DND-41 (cell line): ENCODE results near the gene OR2B2.
"Not testable (repeated sequence)": the region's sequence is repeated elsewhere in the genome, so short reads cannot be mapped to it uniquely, and the experiment has no call there.

Source experiments
- ATAC-seq: fragments of 200-7000 bp; cut with Tn5 transposase; 3 replicates; pipeline ENCODE4 v1.9.1; 2021; ENCODE audit warnings: low read depth; ENCODE audit not compliant: insufficient read depth
- DNase-seq: peaks from one replicate; pipeline ENCODE4 v3.0.0-alpha.2; 2020
- H2AFZ ChIP-seq: 2 replicates; pipeline ENCODE4 v1.6.0; 2012; ENCODE audit warnings: low read depth, low read length
- H3K27ac ChIP-seq: 2 replicates; pipeline ENCODE4 v1.5.1; 2012; ENCODE audit warnings: low read length, inconsistent platforms
- H3K27me3 ChIP-seq: fragments of 200-600 bp; sonication (generic); 2 replicates; pipeline ENCODE4 v1.6.0; 2012; ENCODE audit warnings: low read length, mild to moderate bottlenecking, inconsistent platforms; ENCODE audit not compliant: insufficient read depth, poor library complexity
- H3K36me3 ChIP-seq: 2 replicates; pipeline ENCODE4 v1.5.1; 2012; ENCODE audit warnings: low read length, inconsistent platforms; ENCODE audit not compliant: insufficient read depth
- H3K4me1 ChIP-seq: 2 replicates; pipeline ENCODE4 v1.5.1; 2012; ENCODE audit warnings: mild to moderate bottlenecking, low read length; ENCODE audit not compliant: insufficient read depth
- H3K4me2 ChIP-seq: 2 replicates; pipeline ENCODE4 v1.6.0; 2012; ENCODE audit warnings: mild to moderate bottlenecking, moderate library complexity, low read length, inconsistent platforms; ENCODE audit not compliant: insufficient read depth
- H3K4me3 ChIP-seq, 2 experiments: fragments of 200-600 bp in 1 of 2; shearing (Covaris generic) in 1 of 2; 2 replicates each; pipeline ENCODE4 v1.5.1; 2012 to 2016; ENCODE audit warnings: inconsistent platforms in 2 of 2, low read length in 2 of 2, mild to moderate bottlenecking in 2 of 2, low read depth in 1 of 2, moderate library complexity in 1 of 2
- H3K79me2 ChIP-seq: 2 replicates; pipeline ENCODE4 v1.6.0; 2012; ENCODE audit warnings: low read length, inconsistent platforms; ENCODE audit not compliant: insufficient read depth
- H3K9ac ChIP-seq: 2 replicates; pipeline ENCODE4 v1.6.0; 2012; ENCODE audit warnings: low read depth, mild to moderate bottlenecking, inconsistent platforms, low read length, moderate library complexity
- H3K9me3 ChIP-seq: 2 replicates; pipeline ENCODE4 v1.5.1; 2012; ENCODE audit warnings: low read length, moderate library complexity, mild to moderate bottlenecking, inconsistent platforms; ENCODE audit not compliant: insufficient read depth, severe bottlenecking
- H4K20me1 ChIP-seq: 2 replicates; pipeline ENCODE4 v1.6.0; 2012; ENCODE audit warnings: low read length; ENCODE audit not compliant: insufficient read depth
- EZH2 ChIP-seq: IDR thresholded peaks from 3 replicates; pipeline ENCODE4 v1.6.1; 2012; ENCODE audit warnings: borderline replicate concordance, low read depth, mild to moderate bottlenecking, moderate library complexity, low read length, inconsistent platforms; ENCODE audit not compliant: severe bottlenecking
- TF ChIP-seq, protein P1 (sequence below): IDR thresholded peaks from 2 replicates; pipeline ENCODE4 v1.5.1; 2012; ENCODE audit warnings: borderline replicate concordance, low read length, moderate library complexity, mild to moderate bottlenecking; ENCODE audit not compliant: poor library complexity, severe bottlenecking; ENCODE audit errors: extremely low read depth

Gene OR2B2

DNA sequence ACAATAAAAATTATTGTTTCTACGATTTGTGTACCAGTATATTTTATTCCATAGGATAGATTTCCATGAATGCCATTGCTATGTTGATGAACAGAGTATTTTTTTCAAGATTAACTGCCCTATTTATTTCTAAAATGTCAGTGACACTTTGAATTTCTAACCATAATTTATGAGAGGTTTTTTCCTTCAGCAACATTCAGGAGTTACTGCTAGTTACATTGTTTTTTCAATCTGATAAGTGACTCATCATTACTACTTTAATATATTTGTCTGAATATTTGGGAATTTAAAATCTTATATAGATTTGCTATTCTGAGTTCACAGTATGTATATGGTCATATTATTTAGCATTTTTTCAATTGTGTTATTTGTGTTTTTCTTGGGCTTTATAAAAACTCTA, 38.8 kb upstream of the OR2B2 start:
- H3K36me3 ChIP-seq: no peaks in the 10 kb centered on the region
- no peaks in the 10 kb centered on the region for H3K4me1 ChIP-seq
- H3K27me3 ChIP-seq: peaks cover 7% of the 10 kb centered on the region
- DNase-seq: no peak
- no peak overlapping the region for H3K4me2 ChIP-seq
- H2AFZ ChIP-seq: no peak overlapping the region
- no peaks in the 10 kb centered on the region for H3K9me3 ChIP-seq
- H3K79me2 ChIP-seq: no peaks in the 10 kb centered on the region
- H3K27ac ChIP-seq: no peak overlapping the region
- TF ChIP-seq EZH2: no peak
- TF ChIP-seq, protein P1, sequence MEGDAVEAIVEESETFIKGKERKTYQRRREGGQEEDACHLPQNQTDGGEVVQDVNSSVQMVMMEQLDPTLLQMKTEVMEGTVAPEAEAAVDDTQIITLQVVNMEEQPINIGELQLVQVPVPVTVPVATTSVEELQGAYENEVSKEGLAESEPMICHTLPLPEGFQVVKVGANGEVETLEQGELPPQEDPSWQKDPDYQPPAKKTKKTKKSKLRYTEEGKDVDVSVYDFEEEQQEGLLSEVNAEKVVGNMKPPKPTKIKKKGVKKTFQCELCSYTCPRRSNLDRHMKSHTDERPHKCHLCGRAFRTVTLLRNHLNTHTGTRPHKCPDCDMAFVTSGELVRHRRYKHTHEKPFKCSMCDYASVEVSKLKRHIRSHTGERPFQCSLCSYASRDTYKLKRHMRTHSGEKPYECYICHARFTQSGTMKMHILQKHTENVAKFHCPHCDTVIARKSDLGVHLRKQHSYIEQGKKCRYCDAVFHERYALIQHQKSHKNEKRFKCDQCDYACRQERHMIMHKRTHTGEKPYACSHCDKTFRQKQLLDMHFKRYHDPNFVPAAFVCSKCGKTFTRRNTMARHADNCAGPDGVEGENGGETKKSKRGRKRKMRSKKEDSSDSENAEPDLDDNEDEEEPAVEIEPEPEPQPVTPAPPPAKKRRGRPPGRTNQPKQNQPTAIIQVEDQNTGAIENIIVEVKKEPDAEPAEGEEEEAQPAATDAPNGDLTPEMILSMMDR: no peak
- H3K9ac ChIP-seq: no peak overlapping the region
- ATAC-seq: no peak
- no peak overlapping the region for H3K4me3 ChIP-seq
- no peaks in the 10 kb centered on the region for H4K20me1 ChIP-seq

DNA sequence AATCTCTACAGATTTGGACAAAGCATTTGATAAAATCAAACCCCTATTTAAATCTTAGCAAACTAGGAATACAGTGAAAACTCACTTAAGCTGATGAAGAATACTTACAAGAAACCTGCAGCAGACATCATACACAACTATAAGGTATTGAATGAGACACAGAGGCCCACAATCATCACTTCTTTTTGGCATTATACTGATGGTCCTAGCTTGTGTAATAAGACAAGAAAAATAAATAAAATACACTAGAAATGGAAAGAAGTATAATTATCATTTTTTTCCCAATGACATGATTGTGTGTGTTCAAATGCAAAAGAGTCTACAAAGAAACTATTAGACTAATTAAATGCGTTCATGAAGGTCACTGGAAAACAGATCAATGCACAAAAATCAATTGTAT, 36.0 kb upstream of the OR2B2 start:
- Histone ChIP-seq H3K4me1 (no peaks in the 10 kb centered on the region), H3K4me3 (no peak overlapping the region), H3K9ac (no peak overlapping the region), H3K9me3 (no peaks in the 10 kb centered on the region), H3K79me2 (no peaks in the 10 kb centered on the region), H3K36me3 (no peaks in the 10 kb centered on the region), H3K27ac (no peak overlapping the region), H3K27me3 (peaks cover 5% of the 10 kb centered on the region), H3K4me2 (no peak overlapping the region), H4K20me1 (no peaks in the 10 kb centered on the region), H2AFZ (no peak overlapping the region)
- ATAC-seq (no peak), DNase-seq (no peak)
- TF ChIP-seq, protein P1: no peak
- TF ChIP-seq EZH2: no peak

DNA sequence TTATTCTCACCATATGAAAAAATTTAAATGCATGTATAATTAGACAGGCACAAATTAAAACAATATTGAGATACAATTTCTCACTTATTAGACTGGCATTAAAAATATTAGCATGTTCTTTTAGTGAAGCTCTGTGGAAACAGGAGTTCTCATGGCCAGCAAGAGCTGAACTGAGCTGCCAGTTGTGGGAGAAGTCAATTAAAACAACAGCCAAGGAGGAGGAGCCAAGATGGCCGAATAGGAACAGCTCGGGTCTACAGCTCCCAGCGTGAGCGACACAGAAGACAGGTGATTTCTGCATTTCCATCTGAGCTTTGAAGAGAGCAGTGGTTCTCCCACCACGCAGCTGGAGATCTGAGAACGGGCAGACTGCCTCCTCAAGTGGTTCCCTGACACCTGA, 30.9 kb upstream of the OR2B2 start:
- not testable (repeated sequence) for H3K4me2 ChIP-seq, H3K27me3 ChIP-seq, H3K9ac ChIP-seq, ATAC-seq, H3K36me3 ChIP-seq, DNase-seq, H3K4me3 ChIP-seq, H4K20me1 ChIP-seq, H3K9me3 ChIP-seq, H3K4me1 ChIP-seq, H3K79me2 ChIP-seq, H2AFZ ChIP-seq, H3K27ac ChIP-seq

DNA sequence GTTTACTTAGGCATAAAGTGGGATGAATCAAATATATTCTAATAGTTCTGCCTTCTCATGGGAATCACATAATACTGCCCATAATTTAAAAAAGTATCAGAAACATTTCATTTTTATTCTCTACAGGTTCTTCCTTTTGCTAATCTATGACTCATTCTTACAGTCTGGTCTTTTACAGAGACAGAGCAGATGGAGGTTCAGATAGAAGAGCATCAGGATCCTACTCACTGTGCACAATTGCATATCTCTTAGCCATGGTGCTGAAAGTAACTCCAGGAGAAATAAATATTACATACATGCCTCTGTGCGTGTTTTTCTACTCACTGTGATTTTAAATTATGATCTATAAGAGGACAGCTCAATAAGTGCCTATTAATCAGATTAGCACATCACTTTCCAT, 28.6 kb upstream of the OR2B2 start:
- Histone ChIP-seq H3K4me3 (no peak overlapping the region), H3K27me3 (peaks cover 4% of the 10 kb centered on the region), H3K4me2 (no peak overlapping the region), H3K27ac (no peak overlapping the region), H3K36me3 (no peaks in the 10 kb centered on the region), H3K4me1 (no peaks in the 10 kb centered on the region), H4K20me1 (no peaks in the 10 kb centered on the region), H3K9ac (no peak overlapping the region), H2AFZ (no peak overlapping the region), H3K9me3 (no peaks in the 10 kb centered on the region), H3K79me2 (no peaks in the 10 kb centered on the region)
- DNase-seq: no peak
- TF ChIP-seq, protein P1: no peak
- no peak for TF ChIP-seq EZH2
- no peak for ATAC-seq
